CD4-positive, alpha-beta T cell treated with Interleukin-15 for 4 hours (primary cell): Measurements from ENCODE around the gene ZNF513.
A peak's percentile ranks its signal among the peaks of the same experiment; 100 is the strongest.
"Not testable (repeated sequence)": the region's sequence is repeated elsewhere in the genome, so short reads cannot be mapped to it uniquely, and the experiment has no call there.

ENCODE experiments used
- DNase-seq: peaks from one replicate; pipeline ENCODE4 v3.0.0-alpha.2; 2020; ENCODE audit warnings: low spot score

Gene ZNF513

GRCh38 chr2:27356056-27356381 is 24.5 kb downstream of the ZNF513 start:
- no peak for DNase-seq

DNA sequence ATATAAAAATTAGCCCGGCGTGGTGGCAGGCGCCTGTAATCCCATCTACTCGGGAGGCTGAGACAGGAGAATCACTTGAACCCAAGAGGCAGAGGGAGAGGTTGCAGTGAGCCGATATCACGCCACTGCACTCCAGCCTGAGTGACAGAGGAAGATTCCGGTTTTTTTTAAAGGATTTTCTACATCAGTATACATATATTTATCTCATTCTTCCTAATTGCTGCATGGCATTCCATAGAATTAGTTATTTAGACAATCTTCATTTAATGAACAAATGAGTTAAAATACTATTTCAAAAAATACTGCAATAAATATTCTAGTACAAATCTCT is 26.0 kb downstream of the ZNF513 start:
- DNase-seq = no peak

DNA sequence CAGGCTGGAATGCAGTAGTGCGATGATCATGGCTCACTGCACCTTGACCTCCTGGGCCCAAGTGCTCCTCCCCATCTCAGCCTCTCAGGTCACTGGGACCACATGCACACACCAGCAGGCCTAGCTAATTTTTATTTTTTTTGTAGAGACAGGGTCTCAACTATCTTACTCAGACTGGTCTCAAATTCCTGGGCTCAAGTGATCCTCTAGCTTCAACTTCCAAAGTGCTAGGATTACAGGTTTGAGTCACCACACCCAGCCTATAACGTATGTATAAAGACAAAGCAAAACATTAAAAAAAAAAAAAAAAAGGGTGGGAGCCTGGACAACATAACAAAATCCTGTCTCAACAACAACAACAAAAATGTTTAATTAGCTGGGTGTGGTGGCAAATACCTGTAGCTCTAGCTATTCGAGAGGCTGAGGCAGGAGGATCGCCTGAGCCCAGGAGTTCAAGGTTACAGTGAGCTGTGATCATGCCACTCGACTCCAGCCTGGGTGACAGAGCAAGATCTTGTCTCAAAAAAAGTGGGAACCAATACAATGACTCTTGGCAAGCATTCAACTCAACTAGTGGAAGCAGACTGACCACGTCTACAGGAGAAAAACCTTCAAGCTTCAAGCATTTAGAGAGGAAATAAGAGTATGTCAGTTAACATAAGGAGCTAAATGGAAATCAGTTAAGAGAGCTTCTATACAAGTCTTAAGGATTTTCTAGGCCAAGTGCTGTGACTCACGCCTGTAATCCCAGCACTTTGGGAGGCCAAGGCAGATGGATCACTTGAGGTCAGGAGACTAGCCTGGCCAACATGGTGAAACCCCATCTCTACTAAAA is 26.6 kb downstream of the ZNF513 start:
- no peak for DNase-seq

- not testable (repeated sequence) for DNase-seq
These were observed 27.2 kb downstream of the ZNF513 start for GRCh38 chr2:27353386-27353761.

GRCh38 chr2:27351802-27352598 is 28.5 kb downstream of the ZNF513 start:
- peak; percentile 11 for DNase-seq

DNA sequence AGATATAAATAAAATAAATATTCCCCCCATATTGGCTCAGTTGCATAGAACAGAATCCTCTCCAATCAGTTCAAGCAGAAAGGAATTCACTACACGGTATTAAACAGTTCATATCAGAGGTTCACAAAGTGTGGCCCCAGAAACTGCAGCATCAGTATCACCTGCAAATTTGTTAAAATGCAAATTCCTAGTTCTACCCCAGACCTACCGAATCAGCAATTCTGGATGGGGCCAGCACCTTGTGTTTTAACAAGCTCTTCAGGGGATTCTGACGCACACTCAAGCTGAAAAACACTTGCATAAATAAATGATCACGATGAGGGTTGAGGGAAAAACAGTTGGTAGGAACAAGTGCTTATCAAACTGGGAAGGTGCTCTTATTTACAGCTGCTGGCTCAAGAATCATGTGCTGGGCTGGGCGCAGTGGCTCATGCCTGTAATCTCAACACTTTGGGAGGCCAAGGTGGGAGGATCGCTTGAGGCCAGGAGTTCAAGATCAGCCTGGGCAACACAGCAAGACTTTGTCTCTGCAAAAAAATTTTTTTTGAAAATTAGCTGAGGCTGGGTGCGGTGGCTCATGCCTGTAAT is 30.3 kb downstream of the ZNF513 start:
- no peak for DNase-seq

DNA sequence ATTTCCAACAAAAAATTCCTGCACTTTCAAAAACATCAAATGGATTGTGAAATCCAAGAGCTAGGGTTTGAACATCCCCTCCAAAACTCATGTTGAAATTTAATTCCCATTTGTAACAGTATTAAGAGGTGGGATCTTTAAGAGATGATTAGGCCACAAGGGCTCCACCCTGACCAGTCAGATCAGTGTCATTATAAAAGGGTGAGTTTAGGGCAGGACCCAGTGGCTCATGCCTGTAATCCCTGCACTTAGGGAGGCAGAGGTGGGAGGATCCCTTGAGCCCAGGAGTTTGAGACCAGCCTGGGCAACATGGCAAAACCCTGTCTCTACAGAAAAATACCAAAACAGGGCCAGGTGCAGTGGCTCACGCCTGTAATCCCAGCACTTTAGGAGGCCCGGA is 32.9 kb downstream of the ZNF513 start:
- DNase-seq = no peak

GRCh38 chr2:27336173-27336572 is 44.4 kb downstream of the ZNF513 start:
- no peak for DNase-seq

- no peak for DNase-seq
These were observed 45.2 kb downstream of the ZNF513 start for GRCh38 chr2:27335311-27335710.
